Sciatic nerve (tissue), 2 donors: ENCODE data around the gene ABLIM2. TPM values are rescaled to one million over a fixed set of nuclear protein-coding genes. Genes with fewer than 3 reads are reported as not detected.
"Not testable (repeated sequence)": the region's sequence is repeated elsewhere in the genome, so short reads cannot be mapped to it uniquely, and the experiment has no call there.

Experiments used
- ATAC-seq: fragments of 200-7000 bp; cut with Tn5 transposase; one replicate; pipeline ENCODE4 v1.9.1; 2020; ENCODE audit warnings: mild to moderate bottlenecking, moderate library complexity
- DNase-seq: peaks from one replicate; pipeline ENCODE4 v3.0.0-alpha.2; 2020; ENCODE audit warnings: low spot score
- intact Hi-C: fragments of 100-400 bp; cut with DNase I; formaldehyde crosslinking; loops from one replicate; pipeline ENCODE4 v1.14.2; 2022
- total RNA-seq: library from RNA; stranded (reverse); fragmentation: NEBNext Ultra II Directional; extraction: Animal tissue kit (Norgen Biotek cat#: 25700); gene quantifications from one replicate; pipeline ENCODE4 v1.2.1, GENCODE V29; 2021
- donor health status: DM: no; HTN: no; CAD: no.
- donor health status: DM: no; HTN: no; CAD: no.

The ABLIM2 gene
- total RNA-seq, 1 donor from 2014 or later: 44.4 TPM

DNA sequence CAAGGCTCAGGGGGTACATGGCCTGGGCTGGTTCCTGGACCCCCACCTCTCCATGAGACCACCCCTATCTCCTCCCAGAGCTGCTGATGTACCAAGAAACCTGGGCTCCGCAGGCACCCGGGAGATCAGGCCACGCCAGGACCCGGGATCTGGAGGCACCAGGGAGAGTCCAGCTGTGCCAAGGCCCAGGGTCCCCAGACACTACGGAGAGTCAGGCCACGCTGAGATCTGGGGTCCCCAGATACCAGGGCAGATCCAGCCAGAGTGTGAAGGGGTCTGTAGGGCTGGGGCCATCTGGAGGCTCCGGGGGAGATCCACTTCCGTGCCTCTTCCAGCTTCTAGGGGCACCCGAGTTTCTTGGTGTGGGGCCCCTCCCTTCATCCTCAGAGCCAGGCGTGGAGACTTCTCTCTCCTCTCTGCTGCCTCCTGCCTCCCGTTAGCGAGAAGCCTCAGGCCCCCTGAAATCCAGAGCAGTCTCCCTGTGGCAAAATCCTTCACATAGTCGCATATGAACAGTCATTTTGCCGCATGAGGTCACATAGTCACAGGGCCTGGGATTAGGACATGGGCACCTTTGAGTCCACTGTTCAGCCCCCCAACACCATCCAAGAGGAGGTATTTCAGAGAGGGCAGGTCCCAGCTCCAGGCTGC lies 9.7 kb downstream of the ABLIM2 start:
- intact Hi-C loops: no loop called here
- no peak for ATAC-seq
- DNase-seq: no peak

DNA sequence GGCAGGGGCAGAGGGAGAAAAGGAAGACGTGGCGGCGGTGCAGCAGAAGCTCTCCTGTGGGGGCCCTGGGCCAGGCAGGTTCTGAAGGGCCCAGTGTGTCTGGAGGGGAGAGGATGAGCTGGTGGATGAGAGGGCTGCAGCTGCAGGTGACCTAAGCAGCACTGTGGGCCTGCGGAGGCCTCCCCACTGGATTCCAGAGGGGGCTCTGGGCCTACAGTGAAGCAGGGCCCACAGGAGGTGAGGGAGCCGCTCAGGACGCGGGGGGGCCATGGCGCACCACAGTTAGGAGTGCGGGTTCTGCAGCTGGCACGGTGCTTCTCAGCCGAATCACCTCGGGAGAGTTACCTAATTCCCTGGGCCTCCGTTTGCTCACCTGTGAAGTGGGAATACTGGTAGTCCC lies 10.5 kb downstream of the ABLIM2 start:
- intact Hi-C loops: no loop called here
- DNase-seq: no peak
- no peak for ATAC-seq

DNA sequence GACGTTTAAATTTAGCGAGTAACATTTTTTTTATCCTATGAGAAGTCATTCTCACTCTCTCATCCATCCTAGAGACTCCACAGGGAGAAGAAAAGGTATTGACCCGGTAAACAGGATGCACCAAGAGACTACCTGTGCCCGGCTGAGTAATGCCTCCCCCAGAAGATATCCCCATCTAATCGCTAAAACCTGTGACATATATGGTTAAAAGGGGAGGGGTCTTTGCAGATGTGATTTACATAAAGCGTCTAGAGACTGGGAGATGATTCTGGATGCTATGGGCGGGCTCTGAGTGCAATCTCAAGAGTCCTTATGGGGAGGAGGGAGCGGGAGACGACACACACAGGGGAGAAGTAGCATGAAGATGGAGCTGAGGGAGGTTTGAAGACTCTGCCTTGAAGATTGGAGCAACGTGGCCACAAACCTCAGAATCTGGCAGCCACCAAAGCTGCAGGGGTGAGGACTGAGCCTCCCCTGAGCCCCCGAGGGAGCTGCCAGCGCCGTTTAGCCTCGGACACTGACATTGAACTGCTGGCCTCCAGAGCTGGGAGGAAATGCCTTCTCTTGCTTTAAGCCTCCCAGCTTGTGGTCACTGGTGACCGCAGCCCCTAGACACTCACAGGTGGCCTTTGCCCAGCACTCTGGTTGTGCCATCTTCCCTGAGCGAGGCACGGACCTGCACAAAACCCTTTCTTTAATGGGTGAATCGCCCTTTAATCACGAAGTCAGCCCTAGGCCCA lies 11.2 kb downstream of the ABLIM2 start:
- intact Hi-C loops: no loop called here
- ATAC-seq (no peak), DNase-seq (no peak)

DNA sequence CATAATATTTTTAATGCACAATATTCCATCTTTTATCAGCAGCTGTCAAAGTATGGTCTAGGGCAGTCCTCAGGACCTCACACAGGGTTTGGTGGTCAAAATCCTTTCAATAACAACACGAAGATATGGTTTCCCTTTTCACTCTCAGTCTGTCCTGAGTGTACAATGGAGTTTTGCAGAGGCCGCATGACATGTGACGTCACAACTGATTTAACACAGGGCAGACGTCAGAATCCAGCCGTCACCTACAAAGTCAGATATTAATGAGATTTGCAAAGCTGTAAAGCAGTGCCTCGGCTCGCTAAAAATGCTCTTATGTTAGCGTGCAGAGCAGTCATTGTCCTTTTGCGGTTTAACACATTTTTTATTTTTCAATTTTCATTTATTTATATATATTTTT lies 12.5 kb downstream of the ABLIM2 start:
- ATAC-seq (no peak), DNase-seq (no peak)
- intact Hi-C loops: no loop called here

DNA sequence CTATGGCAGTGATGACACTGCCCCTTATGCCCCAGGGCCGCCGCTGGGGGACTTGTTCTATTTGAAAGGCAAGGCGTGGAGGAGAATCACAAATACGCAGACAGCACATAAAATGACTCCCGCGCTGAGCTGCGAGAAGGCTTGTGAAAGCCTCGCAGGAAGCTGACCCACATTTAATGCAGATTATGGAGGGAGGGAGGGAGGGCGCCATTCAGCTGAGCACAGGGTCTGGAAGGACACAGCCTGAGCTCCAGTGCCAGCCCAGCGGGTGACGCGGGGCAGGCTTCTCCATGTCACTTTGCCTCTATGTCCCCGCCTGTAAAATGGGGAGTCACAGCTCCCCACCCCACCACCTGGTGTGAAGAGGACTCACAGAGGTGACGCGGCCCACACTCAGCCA lies 14.3 kb downstream of the ABLIM2 start:
- no peak for DNase-seq
- intact Hi-C loops: no loop called here
- no peak for ATAC-seq

DNA sequence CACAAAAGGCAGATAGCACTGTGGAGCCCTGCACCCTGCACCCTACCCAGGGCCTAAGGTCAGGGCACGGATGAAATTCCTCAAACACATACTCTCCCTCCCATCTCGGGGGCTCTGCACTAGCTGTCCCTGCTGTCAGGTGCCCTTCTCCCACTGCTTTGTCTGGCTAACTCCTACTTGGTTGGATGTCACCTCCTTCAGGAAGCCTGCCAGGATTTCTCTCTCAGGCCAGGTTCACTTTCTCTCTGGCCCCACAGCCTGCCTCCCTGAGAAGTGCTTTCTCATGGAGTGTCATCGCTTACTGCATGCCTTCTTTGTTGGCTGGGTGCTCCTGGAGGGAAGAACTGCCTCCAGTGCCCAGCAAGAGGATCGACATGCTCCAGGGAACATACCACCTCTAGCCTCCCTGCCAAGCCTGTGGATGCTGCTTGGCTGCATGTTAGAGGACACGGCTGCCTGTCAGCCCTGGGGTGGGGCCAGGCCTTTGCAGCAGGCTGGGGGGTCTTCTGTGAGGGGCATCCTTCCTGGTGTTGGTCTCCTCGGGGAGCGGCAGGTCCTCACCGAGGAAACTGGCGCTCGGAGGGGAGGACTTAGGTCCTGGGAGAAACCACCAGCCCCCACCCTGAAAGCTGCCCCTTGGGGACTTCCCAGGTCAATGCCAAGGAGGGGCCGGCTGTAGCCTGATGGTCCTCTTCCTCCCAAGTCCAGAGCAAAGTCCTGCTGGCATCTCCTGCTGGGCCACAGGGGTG lies 15.0 kb downstream of the ABLIM2 start:
- ATAC-seq (no peak), DNase-seq (no peak)
- intact Hi-C loops: no loop called here

DNA sequence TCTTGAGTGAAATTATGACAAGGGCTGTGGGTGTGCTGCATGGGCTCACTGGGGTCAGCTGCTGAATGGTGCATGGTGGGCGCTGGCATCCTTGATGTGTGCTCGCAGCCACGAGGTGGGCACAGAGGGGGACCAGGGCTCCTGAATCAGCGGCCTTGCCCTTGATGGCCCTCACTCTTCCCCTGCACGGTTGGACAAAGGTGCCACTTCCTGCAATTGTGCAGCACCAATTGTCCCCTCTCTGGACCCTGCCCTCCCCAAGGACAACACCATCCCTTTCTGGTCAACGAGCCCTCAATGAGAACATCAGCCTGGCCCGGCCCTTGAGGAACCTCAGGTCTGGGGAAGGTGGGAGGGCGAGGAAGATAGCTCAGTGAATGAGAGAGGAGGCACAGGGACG lies 16.1 kb downstream of the ABLIM2 start:
- ATAC-seq: no peak
- DNase-seq: no peak
- intact Hi-C loops: no loop called here

DNA sequence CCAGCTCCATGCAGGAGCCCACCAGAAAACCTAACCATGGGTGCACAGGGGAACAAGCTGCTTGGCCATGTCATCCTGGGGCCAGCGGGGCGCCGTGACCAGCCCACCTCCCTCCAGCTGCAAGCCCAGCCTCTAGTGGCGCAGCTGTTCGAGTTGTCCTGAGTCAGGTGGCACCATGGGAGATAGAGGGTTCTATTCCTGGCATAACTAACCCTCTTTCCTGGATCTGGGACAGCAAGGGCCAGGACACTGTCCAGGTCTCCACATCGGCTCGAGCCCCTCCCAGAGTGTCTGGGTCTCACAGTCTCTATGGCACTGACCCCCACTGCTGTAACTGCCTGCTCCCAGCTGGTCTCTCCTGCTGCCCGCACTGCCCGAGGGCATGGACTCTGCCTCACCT lies 16.7 kb downstream of the ABLIM2 start:
- intact Hi-C loops: no loop called here
- ATAC-seq (no peak), DNase-seq (no peak)

DNA sequence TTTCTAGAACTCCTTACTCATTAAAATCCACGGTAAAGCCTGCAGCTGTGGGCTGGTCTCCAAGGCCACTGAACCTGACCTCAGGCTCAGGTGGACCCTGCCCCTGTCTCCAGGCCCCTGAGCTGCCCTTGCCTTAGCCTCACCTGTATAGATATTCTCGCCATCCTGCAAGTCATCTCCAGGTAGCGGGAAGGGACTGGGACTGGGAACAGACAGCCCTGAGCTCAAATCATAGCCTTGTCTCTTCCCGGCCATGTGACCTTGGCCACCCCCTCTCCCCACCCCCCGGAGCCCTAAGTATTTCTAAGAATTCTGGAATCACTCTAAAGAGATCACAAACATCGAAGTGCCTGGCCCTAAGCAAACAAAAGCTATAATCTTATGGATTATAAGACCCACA lies 17.7 kb downstream of the ABLIM2 start:
- ATAC-seq: no peak
- intact Hi-C loops: no loop called here

DNA sequence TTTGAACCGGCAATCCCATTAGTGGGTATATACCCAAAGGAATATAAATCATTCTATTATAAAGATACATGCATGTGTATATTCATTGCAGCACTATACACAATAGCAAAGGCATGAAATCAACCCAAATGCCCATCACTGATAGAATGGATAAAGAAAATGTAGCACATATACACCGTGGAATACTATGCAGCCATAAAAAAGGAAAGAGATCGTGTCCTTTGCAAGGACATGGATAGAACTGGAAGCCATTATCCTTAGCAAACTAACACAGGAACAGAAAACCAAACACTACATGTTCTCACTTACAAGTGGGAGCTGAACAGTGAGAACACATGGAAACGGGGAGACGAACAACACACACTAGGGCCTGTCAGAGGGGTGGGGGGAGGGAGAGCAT lies 18.9 kb downstream of the ABLIM2 start:
- intact Hi-C loops, DNase-seq, ATAC-seq: not testable (repeated sequence)

More for the DNA sequence above, 17.7 kb downstream of the ABLIM2 start:
- DNase-seq: no peak

DNA sequence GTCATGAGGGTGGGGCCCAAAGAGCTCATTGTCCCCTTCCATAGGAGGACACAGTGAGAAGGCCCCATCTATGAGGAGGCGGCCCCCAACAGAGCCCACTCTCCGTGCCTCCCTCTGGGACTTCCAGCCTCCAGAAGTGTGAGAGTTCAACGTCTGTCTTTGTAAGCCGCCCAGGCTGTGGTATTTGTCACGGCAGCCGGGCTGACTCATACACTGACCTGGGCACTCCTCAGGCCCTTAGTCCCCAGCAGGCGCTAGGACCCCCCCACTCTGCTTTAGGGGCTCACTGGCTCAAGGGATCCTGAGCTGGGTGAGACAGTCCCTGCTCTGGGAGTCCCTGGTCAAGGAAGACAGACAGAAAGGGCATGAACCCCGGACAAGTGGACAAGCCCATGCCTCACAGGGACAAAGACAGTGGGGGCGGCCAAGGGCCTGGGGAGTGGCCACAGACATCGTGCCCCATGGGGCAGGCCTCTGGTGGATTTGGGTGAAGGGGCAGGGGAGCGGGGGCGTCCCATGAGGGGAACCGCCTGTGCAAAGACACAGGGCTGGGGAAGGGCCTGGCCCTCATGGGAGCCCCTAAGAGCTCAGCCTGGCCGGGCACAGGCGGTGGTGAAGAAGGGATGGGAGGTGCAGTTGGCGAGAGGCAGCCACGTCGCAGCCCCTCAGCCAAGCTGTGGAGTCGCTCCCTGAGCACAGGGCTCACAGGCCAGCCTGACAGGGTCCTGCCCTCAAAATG lies 21.5 kb downstream of the ABLIM2 start:
- intact Hi-C loops: no loop called here
- DNase-seq (no peak), ATAC-seq (no peak)

DNA sequence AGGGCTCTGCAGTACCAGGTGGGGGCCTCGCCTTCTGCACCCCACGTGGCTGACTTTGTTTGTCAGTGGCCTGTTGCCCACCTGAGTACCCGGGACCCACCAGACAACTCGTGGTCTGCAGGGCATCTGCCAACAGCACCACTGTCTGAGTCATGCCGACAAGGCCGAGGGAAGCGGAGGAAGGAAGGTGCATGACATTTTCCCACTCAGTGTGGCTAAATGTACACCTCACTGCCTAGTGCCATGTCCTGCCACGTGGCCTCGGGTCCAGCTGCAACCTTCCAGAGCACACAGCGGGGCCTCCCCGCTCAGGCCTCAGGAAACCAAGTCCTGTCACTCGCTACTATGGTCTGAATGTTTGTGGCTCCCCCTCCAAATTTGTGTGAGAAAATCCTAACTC lies 22.1 kb downstream of the ABLIM2 start:
- ATAC-seq (no peak), DNase-seq (no peak)
- intact Hi-C loops: no loop called here

DNA sequence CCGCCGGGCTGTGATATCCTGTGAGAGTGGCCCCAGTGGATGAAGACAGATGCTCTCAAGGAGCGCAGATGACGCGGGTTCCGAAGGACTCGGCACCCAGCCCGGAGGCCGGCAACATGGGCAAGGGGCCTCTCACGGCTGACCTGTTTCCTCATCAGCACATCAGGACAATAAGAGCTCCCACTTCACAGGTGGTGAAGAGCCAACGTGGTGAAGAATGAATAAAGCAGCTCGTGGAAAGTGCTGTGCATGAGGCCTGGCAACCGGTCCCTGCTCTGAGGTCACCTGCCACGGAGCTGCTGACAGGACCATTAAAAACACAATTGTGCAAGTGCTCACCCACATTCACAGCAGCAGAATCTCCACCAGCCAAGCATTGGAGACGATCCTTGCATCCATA lies 22.9 kb downstream of the ABLIM2 start:
- no peak for DNase-seq
- ATAC-seq: no peak
- intact Hi-C loops: no loop called here

DNA sequence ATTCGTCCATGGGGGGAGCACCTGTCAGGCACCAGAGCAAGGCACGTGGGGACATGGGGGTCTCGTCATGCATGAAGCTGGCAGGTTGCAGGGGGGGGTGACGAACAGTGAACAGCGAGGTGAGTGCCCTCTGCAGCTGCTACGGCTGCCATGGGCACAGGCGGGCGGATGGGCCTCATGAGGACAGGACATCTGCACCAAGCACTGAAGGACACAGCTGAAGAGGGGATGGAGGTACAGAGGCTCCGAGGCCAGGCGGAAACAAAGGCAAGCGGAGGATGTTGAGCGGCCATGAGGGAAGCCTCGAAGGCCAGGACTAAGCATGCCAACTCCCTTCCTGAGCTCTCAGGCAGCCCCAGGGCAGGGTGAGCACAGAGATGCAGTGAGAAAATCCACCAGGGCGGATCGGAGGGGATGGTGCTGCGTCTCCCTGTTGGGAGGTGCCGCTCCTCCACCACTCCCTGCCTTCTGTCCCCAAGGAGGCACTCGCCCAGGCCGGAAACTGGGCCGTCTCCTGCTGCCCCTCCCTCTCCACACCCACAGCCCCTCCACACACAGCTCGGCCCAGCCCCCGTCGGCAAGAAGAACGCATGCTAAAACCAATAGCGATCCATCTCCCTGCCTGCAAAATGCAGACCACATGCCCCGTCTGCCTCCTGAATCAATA lies 24.6 kb downstream of the ABLIM2 start:
- intact Hi-C loops: no loop called here
- no peak for DNase-seq
- ATAC-seq: no peak

DNA sequence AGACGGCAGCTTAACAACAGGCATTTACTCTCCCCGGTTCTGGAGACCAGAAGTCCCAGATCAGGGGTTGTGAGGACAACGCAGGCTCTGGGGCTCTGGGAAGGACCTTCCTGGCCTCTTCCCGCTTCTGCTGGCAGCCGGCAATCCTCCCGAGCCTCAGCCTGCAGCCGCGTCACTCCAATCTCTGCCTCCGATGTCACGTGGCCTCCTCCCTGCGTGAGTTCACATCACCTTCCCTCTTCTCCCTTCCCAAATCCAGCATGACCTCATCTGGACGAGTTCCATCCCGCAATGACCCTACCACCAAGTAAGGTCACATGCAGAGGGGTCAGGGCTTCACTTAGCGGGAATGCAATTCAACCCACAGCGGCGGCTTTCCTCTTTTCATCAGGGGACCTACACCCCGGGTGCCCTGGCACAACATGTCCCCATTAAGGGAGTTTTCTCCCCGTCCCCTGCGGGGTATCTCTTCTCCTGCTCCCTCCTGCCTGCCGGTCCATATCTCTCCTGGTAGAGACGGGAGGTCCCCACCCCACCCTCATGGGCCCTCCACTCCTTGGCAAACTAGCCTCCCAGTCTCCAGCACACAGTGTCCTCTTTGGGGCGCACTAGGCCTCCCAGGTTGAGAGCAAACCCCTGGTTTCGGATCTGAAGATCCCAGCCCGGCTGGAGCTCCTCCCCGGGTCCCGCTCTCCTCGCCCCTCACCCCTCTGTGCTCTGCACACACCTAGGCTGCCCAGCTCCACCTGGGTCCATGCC lies 25.5 kb downstream of the ABLIM2 start:
- ATAC-seq (peak; percentile 70), DNase-seq (peak; percentile 72)
- intact Hi-C loops: no loop called here

DNA sequence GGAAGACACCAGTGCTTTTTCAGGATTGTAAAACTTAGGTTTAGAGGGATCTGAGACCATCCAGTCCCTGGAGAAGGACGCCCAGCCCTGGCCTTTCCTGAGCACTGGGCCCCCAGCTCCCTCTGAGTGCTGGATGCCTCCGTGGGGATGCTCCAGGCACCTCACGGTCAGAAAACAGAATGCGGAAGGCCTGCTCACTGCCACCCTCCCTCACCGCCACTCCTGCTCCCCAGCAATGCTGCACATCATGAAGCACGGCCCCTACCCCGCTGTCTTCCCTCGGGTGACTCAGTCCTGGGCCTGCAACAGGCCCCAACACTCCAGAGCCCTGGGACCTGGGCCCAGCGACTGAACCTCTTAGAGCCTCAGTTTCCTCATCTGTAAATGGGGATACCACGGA lies 26.2 kb downstream of the ABLIM2 start:
- intact Hi-C loops: no loop called here
- ATAC-seq: no peak
- DNase-seq: no peak

DNA sequence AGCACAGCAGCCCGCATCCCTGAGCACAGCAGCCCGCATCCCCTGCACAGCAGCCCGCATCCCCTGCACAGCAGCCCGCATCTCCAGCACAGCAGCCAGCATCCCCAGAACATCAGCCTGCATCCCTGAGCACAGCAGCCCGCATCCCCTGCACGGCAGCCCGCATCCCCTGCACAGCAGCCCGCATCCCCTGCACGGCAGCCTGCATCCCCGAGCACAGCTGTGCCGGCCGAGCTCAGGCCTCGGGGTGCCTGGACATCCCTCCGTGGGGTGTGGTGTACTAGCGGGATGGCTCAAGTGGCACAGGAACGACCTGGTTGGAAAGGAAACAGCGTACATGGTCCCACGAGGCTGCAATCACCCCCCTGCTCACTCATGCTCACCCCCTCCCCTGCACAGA lies 26.8 kb downstream of the ABLIM2 start:
- intact Hi-C loops: no loop called here
- no peak for ATAC-seq
- no peak for DNase-seq

DNA sequence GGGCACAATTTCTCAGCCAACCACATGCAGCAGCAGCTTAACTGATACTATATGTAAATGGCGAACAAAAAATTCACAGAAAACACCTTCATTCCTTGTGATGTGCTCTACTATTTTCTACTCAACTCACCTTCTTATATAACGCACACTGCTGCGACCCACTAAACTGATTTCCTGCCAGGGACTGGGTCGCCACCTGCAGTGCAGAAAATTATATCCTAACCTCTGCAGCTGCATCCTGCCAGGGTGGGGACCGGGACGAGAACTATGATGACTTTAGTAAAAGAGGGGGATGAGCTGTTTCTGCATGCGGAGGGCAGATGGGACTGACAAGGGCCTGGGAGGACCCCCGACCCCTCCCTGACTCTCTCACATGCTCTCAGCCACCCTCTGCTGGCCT lies 27.4 kb downstream of the ABLIM2 start:
- ATAC-seq (no peak), DNase-seq (no peak)
- intact Hi-C loops: no loop called here
